Hypothalamus (tissue), 51 donors: ENCODE results near the gene CHRNA9.
A peak's percentile ranks its signal among the peaks of the same experiment; 100 is the strongest.

Experiments used
- DNase-seq, 51 donors: peaks; one replicate each; lab custom pipeline; 2025; lab: John Stamatoyannopoulos, UW

CHRNA9 gene

DNA sequence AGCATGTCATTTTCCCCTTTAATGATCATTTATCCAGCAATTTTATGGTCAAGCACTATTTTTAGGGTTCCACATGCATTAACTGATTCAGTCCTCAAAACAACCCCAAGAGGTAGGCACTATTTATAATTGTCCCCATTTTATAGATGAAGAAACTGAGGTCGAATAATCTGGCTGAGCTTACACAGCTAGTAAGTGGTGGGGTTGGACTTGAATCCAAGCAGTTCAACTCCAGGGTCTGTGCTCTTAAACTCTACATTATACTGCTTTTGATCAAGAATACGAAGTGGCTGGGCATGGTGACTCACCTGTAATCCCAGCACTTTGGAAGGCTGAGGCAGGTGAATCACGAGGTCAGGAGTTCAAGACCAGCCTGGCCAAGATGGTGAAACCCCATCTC is 3.2 kb upstream of the CHRNA9 start:
- DNase-seq, result no peak

DNA sequence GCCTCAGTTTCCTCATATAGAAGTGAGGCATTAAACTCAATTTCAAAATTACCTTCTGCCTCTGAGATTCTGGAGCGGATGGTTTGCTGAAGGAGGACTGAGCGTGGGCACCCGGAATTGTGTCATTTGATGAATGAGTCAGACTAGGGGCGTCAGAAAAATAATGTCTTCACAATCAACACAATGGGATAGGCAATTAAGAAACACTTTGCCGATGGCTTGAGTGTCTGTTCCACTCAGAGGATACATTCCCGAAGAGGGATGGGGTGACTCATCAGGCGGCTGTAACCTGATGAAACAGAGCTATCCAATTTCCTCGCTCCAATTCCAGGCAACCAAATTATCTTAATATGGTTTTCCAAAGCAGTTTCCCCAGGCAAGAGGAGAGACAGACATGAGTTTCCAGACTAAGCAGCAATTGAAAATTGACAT is 1.2 kb upstream of the CHRNA9 start:
- DNase-seq, result peak in 3 of 51 donors; percentile 12 to 61 (median 26)

DNA sequence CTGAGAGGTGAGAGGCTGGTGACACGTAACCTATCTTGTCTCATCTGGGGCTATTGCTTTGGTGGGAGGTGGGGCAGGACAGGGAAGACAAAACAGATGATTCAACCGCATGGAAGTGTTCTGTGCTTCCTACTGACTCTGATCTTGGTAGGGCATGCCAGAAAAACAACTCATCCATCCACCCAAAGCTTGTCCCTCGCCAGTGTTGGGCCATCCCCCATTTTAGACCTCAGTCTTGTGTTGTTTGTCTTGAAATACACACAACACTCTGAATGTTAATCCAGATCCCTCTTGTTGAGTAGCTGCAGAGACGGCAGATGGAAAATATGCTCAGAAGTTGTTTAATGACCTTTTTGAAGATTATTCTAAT is 377 bp downstream of the CHRNA9 start:
- no peak for DNase-seq

DNA sequence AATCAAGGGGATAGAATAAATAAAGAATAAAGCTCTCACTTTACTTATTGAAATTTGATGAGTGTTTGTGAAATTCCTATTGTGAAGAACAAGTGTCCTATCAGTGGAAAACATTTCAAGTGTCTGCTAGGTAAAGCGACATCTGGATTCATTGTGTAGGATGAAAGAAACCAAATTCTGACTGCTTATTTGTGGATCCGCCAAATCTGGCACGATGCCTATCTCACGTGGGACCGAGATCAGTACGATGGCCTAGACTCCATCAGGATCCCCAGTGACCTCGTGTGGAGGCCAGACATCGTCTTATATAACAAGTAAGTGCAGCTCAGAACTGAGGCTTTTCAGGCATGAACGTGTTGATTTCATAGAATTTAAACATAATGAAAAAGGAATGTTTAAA is 1.9 kb downstream of the CHRNA9 start:
- no peak for DNase-seq

DNA sequence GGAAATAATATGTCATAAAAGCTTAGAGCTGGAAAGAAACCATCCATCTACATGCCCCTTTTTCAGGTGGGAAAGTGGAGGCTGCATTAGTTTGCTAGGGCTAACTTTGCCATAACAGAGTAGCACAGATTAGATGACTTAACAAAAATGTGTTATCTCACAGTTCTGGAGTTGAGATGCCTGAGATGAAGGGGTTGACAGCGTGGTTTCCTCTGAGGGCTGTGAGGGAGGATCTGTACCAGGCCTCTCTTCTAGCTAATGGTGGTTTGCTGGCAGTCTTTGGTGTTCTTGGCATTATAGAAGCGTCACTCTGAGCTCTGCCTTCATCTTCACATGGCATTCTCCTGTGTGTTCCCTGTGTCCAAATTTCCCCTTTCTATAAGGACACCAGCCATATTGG is 2.4 kb downstream of the CHRNA9 start:
- no peak for DNase-seq

DNA sequence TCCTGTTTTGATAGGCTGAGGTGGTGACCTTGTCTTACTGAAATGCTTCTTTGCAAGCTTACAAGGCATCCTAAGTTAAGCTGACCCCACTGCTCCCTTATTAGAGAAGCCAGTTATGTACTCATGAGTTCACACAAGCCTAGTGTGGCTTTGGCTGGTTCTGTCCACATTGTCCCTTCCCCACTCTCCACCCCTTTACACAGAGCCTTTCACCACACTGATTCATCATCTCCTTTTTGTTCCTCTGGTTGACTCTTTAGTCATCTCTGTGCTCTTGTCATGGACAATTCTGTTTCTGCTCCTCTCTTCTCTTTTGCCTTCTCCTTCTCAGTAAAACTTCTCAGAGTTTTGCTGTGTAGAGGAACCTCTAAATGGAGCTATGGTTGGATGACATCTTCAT is 4.9 kb downstream of the CHRNA9 start:
- no peak for DNase-seq

DNA sequence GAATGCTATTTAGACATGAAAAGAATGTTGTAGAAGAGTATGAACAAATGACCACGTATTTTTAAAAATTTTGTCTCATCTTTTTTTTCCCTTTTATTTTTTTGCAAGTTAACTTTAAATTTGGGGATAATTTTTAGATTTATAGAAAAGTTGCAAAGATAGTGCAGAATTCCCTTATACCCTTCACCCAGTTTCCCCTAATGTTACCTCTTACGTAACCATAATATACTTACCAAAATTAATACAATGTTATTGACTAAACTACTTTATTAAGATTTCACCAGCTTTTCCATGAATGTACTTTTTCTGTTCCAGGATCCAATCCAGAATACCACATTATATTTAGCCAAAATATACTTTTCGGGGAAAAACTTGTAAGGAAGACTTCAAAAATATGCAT is 12.3 kb downstream of the CHRNA9 start:
- no peak for DNase-seq

DNA sequence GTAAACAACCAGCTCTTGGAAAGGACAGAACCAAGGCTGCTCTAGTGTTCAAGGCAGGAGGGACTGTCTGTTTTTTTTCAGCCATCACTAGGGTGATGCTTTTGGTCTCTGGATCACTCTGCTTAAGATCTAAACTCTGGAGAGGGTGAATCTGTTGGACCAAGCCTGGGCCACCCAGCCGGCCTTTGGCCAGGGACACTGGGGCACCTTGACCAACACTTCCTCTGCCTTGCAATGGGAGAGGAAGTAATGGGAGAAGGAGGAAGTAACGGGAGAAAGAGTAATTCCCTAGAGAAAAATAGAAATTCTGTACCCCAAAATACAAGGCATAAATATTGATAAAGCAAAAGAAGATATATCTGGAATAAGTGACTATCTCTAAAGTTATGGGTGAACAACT is 12.9 kb downstream of the CHRNA9 start:
- no peak for DNase-seq

DNA sequence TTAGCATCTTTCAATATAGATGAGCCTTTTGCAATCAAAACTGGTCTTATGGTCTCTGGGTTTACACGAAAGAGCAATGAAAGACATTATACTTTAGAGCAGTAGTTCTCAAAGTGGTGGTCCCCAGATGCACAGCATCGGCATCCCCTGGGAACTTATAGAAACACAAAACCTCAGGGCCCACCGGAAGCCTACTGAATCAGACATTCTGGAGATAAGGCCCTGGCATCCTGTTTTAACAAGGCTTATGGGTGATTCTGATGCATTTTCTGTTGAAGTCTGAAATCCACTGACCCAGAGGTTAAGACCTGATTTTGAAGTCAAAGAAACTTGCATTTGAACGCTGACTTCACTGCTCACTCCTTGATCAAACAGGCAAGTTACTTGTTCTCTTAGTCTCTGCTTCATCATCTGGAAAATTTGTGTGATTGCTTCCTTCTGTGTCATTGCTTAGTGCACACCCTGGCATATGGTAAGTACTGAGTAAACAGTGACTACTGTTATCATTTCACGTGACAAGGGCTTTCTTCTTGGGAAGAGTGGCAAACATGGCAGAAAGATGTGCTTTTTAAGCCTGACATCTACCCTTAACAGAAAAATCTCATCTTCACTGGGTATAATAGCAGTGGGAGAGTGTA is 14.5 kb downstream of the CHRNA9 start:
- no peak for DNase-seq

DNA sequence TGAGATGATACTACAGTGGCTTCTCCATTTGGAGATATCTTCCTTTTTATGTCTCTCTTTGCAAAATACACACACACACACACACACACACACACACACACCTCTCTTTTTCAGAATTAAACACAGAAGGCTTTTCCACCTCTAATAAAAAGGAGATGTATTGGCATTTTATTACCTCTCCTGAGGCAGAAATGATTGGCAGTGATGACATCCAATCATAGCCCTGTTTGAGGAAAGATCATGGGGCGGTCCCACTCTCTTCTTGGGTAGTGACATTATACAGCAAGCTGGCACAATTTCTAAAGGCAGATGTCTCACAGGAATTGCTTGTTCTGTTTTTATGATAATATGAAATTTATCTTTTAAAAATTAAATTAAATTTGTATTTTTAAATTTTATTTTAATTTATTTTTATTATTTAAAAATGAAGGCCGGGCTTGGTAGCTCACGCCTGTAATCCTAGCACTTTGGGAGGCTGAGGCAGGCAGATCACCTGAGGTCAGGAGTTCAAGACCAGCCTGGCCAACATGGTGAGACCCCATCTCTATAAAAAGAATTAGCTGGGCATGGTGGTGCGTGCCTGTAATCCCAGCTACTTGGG is 15.6 kb downstream of the CHRNA9 start:
- DNase-seq, result no peak

DNA sequence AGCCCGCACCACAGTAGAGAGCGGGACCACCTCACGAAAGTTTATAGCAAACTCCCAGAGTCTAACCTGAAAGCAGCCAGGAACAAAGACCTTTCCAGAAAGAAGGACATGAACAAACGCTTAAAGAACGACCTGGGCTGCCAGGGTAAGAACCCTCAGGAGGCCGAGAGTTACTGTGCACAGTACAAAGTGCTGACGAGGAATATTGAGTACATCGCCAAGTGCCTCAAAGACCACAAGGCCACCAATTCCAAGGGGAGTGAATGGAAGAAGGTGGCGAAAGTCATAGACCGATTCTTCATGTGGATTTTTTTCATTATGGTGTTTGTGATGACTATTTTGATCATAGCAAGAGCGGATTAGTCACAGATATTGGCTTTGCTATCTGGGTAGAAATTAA is 19.0 kb downstream of the CHRNA9 start:
- DNase-seq, result no peak

DNA sequence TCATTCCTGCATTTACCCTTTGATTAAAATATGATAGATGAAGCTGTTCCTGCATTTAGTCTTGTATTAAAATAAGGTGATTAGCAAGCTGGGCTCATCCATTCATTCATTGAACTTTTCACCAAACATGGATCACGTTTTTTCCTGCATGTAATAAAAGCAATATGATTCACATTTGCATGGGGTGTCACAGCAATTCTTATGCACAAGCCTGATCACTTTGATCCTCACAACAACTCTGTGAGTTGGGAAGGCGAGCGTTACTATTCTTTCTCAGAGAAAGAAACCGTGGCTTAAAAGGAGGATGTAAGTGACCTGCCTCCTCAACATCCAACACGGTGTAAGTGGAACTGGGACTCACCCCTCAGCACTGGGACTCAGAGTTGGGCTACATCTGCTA is 20.0 kb downstream of the CHRNA9 start:
- no peak for DNase-seq

DNA sequence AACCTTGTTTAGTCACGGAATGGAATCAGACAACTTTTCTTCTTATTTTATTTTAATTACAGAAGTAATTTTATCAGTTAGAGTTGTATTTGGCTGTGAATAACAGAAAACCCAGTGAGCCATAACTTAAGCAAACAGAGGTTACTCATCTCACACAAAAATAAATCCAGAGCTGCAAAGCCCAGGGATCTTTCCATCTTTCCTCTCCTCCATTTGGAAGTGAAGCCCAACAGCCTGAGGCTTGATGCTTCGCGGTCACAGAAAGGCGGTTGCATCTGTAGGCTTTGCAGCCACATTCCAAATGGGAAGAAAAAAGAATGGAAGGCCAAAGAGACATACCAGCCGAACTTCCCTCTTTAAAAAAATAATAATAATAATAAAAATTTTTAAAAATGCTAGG is 22.6 kb downstream of the CHRNA9 start:
- DNase-seq, result no peak

DNA sequence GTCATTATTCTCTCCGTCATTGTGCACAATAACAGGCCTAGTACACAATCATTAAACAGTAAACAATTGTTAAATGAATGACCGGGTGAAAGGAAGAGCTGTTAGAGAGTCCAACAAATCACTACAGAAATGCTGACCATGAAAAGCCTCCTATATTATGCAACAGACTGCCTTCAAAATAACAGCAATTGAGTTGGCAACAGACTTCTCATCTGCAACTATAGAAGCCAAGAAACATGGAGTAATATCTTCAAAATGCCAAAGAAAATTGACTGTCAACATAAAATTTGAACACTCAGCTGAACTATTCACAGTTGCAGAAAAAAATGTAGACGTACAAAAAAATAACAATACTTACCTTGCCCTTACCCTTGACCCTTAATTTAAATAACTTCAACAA is 26.2 kb downstream of the CHRNA9 start:
- no peak for DNase-seq

DNA sequence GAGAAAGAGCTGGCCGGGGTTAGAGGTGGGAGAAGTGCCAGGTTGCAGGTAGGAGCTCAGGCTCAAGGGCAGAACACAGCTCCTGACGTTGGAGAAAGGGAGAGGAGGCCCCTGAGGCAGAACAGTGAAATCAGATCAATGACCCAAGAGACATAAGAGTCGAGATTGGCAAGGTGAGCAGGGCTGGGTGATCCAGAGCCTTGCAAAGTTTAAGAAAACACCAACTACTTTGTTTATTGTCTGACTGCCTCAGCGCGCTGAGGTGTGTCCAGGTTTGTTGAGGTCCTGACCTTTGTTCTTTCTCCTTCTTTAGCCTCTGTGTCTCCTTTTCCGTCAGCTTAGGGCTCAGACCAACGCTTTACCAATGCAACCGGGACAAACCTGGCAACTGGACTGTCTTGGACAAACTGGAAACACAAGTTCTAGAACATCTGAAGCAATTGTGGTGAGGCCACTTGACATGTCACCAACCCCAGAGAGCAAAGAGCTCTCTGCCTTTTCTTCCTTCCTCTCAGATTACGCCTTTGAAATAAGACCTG is 28.3 kb downstream of the CHRNA9 start:
- DNase-seq, result no peak

DNA sequence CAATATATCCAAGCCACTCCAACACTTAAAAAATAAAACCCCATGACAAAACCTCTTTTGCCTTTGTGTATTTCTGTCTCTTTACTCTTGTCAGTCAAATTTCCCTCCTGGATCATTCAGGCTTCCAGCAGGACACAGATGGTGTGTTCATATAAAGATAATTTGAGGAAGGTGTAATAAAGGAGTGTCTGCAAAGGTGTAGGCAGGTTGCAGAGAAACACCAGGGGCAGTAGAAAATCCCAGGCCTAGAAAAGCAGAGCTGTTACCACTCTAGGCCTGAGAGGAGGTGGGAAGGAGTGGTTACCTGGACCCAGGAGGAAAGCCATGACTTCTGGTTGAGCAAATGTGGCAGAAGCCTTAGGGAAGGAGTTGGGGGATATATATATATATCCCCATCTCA is 28.8 kb downstream of the CHRNA9 start:
- no peak for DNase-seq

DNA sequence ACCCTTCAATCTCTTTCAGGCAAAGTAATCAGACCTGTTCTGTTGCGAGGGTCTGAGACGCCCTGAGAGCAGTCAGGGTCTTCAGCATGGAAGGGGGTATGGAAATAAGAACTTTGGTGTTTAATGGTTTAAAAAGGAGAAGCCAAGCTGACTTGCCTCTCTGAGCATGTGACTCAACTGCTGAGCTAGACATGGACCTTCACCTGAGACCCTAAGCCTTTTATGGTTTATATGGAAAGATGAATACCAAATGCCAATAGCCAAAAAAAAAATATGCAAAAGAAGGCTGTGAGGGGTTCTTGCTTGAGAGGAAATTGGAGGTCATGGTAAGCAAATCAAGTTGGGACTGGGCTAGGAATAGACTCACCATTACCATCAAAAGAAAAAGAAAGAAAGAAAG is 30.6 kb downstream of the CHRNA9 start:
- no peak for DNase-seq

DNA sequence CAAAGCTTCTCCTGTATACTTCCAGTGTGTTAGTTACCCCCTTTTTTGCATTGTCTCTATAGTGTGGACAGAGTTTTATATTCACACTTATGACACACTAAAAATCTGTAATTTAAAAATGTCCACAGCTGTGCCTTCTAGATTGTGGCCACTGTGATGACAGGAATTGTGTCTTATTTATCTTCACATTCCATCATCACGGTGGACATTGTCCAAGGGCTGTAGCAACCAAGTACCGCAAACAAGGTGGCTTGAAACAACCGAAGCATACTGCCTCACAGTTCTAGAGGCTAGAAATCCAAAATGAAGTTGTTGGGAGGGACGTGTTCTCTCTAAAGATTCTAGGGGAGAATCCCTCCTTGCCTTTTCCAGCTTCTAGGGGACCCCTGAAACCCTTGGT is 32.3 kb downstream of the CHRNA9 start:
- DNase-seq, result no peak

DNA sequence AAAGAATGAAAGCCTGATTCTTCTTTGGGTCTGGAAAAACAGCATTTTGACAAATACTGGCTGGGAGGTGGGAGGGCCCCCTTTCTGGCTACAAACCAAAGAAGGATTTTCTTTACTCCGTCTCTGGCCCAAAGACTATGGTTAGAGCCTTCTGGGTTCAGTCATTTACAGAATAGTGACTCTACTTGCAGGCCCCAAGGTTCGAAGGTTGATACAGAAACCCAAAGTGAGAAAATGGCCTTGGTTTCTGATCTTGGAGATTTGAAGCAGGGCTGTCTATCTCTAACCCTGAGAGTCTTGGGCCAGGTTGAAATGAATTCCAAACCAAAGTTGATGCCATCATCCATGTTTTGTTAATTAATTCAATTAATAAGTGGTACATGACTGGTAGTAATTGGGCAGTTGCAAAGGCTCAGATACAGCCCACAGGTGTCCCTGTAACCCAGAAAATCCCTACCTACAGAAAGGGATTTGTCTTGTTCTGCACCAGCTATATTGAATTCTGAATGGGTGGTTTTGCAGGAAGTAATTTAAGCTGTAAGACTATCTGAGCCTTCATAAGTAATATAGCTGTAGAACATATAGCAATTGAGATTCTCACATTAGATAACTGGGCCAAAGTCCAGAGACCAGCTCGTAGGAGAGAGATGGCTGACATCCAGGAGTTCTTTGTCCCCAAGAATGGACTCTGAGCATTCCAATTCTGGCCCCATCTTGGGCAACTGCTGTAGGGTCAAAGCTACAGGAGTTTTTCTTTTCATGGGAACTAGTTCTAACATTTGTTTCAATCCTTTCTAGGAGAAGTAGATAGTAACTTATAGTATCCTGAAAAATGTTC is 34.5 kb downstream of the CHRNA9 start:
- no peak for DNase-seq

DNA sequence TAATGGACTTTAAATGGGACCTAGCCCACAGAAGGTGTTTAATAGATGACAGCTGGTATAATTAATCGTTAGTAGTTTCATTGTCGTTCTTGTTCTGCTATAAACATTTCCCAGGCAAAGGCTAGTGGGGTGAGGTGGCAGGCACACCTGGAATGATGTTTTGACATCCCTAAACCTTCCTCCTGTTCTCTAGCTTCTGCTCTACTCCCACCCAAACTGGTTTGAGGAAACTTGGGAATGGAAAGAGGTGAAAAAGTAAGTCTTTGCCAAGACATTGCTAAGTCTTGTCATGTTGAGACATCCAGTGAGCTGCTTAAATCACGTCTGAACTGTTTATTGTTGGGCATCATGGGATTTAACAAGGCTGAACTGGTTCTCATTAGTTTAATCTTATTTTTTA is 37.5 kb downstream of the CHRNA9 start:
- DNase-seq, result no peak

DNA sequence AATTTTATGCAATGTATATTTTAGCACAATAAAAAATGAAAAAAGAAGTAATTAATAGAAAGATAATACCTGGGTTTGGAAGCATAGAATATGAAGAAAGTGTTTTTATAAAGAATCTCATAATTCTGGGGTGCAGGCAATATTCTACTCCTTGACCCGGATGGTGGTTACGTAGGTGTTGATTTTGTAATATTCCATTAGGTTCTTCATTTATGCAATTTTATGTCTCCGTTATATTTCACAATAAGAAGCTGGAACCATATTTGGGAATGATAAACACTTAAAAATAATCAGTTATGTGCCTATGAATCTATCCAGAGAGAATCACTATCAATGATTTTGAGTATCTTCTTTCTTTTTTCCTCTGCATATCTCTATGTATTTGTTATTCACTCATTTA is 38.5 kb downstream of the CHRNA9 start:
- DNase-seq, result no peak

DNA sequence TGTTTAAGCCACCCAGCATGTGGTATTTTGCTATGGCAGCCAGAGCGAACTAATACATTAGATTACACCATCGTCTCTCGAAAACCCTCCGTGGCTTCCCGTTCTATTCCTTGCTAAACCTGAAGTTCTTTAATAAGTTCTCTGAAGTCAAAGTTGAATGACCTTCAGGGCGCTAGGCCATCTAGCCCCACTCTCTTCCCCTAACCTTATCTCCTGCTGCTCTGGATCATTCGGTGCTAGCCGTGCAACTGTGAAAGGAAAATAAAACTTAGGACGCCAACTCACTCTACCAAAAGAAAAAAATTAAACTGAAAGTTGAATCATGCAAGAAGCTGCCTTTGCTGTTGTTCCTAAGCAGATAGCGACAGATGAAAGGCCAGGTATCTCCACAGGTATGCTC is 40.0 kb downstream of the CHRNA9 start:
- DNase-seq, result no peak
